ENCODE measurements around the gene CCDC169.
"Not testable (repeated sequence)": the region's sequence is repeated elsewhere in the genome, so short reads cannot be mapped to it uniquely, and the experiment has no call there.

Gene CCDC169

GRCh38 chr13:36297366-36298338, at the start of gene CCDC169:
TSS of gene CCDC169 (minus strand) at chr13:36297814. CDS start at chr13:36297719, 95 bp downstream.
- Histone ChIP-seq H3K9ac (ENCODE audit: low read depth, low read length) (peak within 1 kb of the TSS; percentile 100), H3K4me1 (ENCODE audit: insufficient read depth, low read length) (peaks cover 24% of the 10 kb centered on the region), H3K9me3 (ENCODE audit: control insufficient read depth, insufficient read depth, low read length) (peaks cover 1% of the 10 kb centered on the region), H3K36me3 (ENCODE audit: insufficient read depth, low read length) (peaks cover 28% of the 10 kb centered on the region)

- H3K9me3 ChIP-seq (ENCODE audit: control insufficient read depth, insufficient read depth, low read length), result no peaks in the 10 kb centered on the region
Measured at GRCh38 chr13:36346222-36347083, 48.8 kb upstream of the CCDC169 start, which contains the start of gene SPART. TSS of gene SPART (minus strand) at chr13:36346394. CDS start at chr13:36335830, 10,564 bp downstream.

GRCh38 chr13:36345438-36346221, 48.0 kb upstream of the CCDC169 start:
- Histone ChIP-seq H3K4me1 (ENCODE audit: insufficient read depth, low read length) (peaks cover 7% of the 10 kb centered on the region; the same call in 1 of the 2 replicates), H3K9ac (ENCODE audit: low read depth, low read length) (peak overlapping the region; percentile 77), H3K36me3 (ENCODE audit: insufficient read depth, low read length) (no peaks in the 10 kb centered on the region), H3K9me3 (ENCODE audit: control insufficient read depth, insufficient read depth, low read length) (no peaks in the 10 kb centered on the region)

More at GRCh38 chr13:36346222-36347083, 48.8 kb upstream of the CCDC169 start, which contains the start of gene SPART:
- no peaks in the 10 kb centered on the region for H3K36me3 ChIP-seq (ENCODE audit: insufficient read depth, low read length)
- H3K9ac ChIP-seq (ENCODE audit: low read depth, low read length), result peak within 1 kb of the TSS; percentile 77
- H3K4me1 ChIP-seq (ENCODE audit: insufficient read depth, low read length), result peaks cover 6% of the 10 kb centered on the region; the same call in 1 of the 2 replicates

- Histone ChIP-seq H3K9me3 (ENCODE audit: control insufficient read depth, insufficient read depth, low read length) (no peaks in the 10 kb centered on the region), H3K9ac (ENCODE audit: low read depth, low read length) (peak overlapping the region; percentile 77), H3K36me3 (ENCODE audit: insufficient read depth, low read length) (no peaks in the 10 kb centered on the region), H3K4me1 (ENCODE audit: insufficient read depth, low read length) (peaks cover 9% of the 10 kb centered on the region; the same call in 1 of the 2 replicates)
Measured at GRCh38 chr13:36344886-36345437, 47.3 kb upstream of the CCDC169 start.

GRCh38 chr13:36344173-36344572, 46.6 kb upstream of the CCDC169 start:
- peaks cover 11% of the 10 kb centered on the region for H3K4me1 ChIP-seq (ENCODE audit: insufficient read depth, low read length)
- no peaks in the 10 kb centered on the region for H3K9me3 ChIP-seq (ENCODE audit: control insufficient read depth, insufficient read depth, low read length)
- no peaks in the 10 kb centered on the region for H3K36me3 ChIP-seq (ENCODE audit: insufficient read depth, low read length)
- H3K9ac ChIP-seq (ENCODE audit: low read depth, low read length), result peak overlapping the region; percentile 77

GRCh38 chr13:36343766-36344165, 46.2 kb upstream of the CCDC169 start:
- peaks cover 15% of the 10 kb centered on the region for H3K4me1 ChIP-seq (ENCODE audit: insufficient read depth, low read length)
- peak overlapping the region; percentile 77 for H3K9ac ChIP-seq (ENCODE audit: low read depth, low read length)
- H3K36me3 ChIP-seq (ENCODE audit: insufficient read depth, low read length), result no peaks in the 10 kb centered on the region
- no peaks in the 10 kb centered on the region for H3K9me3 ChIP-seq (ENCODE audit: control insufficient read depth, insufficient read depth, low read length)

- Histone ChIP-seq H3K4me1 (ENCODE audit: insufficient read depth, low read length) (peaks cover 23% of the 10 kb centered on the region), H3K36me3 (ENCODE audit: insufficient read depth, low read length) (no peaks in the 10 kb centered on the region), H3K9ac (ENCODE audit: low read depth, low read length) (no peak overlapping the region), H3K9me3 (ENCODE audit: control insufficient read depth, insufficient read depth, low read length) (no peaks in the 10 kb centered on the region)
Measured at GRCh38 chr13:36342715-36343114, 45.1 kb upstream of the CCDC169 start.

- Histone ChIP-seq H3K4me1 (ENCODE audit: insufficient read depth, low read length) (peaks cover 23% of the 10 kb centered on the region), H3K9me3 (ENCODE audit: control insufficient read depth, insufficient read depth, low read length) (no peaks in the 10 kb centered on the region), H3K36me3 (ENCODE audit: insufficient read depth, low read length) (no peaks in the 10 kb centered on the region), H3K9ac (ENCODE audit: low read depth, low read length) (no peak overlapping the region)
Measured at GRCh38 chr13:36341718-36342117, 44.1 kb upstream of the CCDC169 start.

GRCh38 chr13:36339600-36340155, 42.1 kb upstream of the CCDC169 start:
- Histone ChIP-seq H3K9ac (ENCODE audit: low read depth, low read length) (no peak overlapping the region), H3K4me1 (ENCODE audit: insufficient read depth, low read length) (peaks cover 23% of the 10 kb centered on the region), H3K9me3 (ENCODE audit: control insufficient read depth, insufficient read depth, low read length) (no peaks in the 10 kb centered on the region)

GRCh38 chr13:36337938-36338641, 40.5 kb upstream of the CCDC169 start:
- H3K9me3 ChIP-seq (ENCODE audit: control insufficient read depth, insufficient read depth, low read length), result no peaks in the 10 kb centered on the region
- H3K4me1 ChIP-seq (ENCODE audit: insufficient read depth, low read length), result peaks cover 23% of the 10 kb centered on the region
- H3K9ac ChIP-seq (ENCODE audit: low read depth, low read length), result no peak overlapping the region
- no peaks in the 10 kb centered on the region for H3K36me3 ChIP-seq (ENCODE audit: insufficient read depth, low read length)

More at GRCh38 chr13:36339600-36340155, 42.1 kb upstream of the CCDC169 start:
- no peaks in the 10 kb centered on the region for H3K36me3 ChIP-seq (ENCODE audit: insufficient read depth, low read length)

GRCh38 chr13:36332986-36333385, 35.4 kb upstream of the CCDC169 start:
- H3K36me3 ChIP-seq (ENCODE audit: insufficient read depth, low read length), result 0 out of 2 replicates have a peak, but pooled peaks cover 5% of the 10 kb centered on the region
- peaks cover 8% of the 10 kb centered on the region for H3K4me1 ChIP-seq (ENCODE audit: insufficient read depth, low read length)

GRCh38 chr13:36332255-36332654, 34.6 kb upstream of the CCDC169 start:
- not testable (repeated sequence) for H3K9ac ChIP-seq (ENCODE audit: low read depth, low read length); H3K4me1 ChIP-seq (ENCODE audit: insufficient read depth, low read length); H3K36me3 ChIP-seq (ENCODE audit: insufficient read depth, low read length); H3K9me3 ChIP-seq (ENCODE audit: control insufficient read depth, insufficient read depth, low read length)

More at GRCh38 chr13:36332986-36333385, 35.4 kb upstream of the CCDC169 start:
- H3K9ac ChIP-seq (ENCODE audit: low read depth, low read length), result no peak overlapping the region
- no peaks in the 10 kb centered on the region for H3K9me3 ChIP-seq (ENCODE audit: control insufficient read depth, insufficient read depth, low read length)

All from ES-I3 (cell line).